ENCODE measurements around the gene FNDC11. TPM values are rescaled to one million over a fixed set of nuclear protein-coding genes. Genes with fewer than 3 reads are reported as not detected.
"Not testable (repeated sequence)": the region's sequence is repeated elsewhere in the genome, so short reads cannot be mapped to it uniquely, and the experiment has no call there.

The FNDC11 gene
- total and polyA plus RNA-seq, 2 donors = 1.1 to 1.2 TPM

- DNase-seq (ENCODE audit: low read depth in 6 of 9, low spot score in 9 of 9); H3K9me3 ChIP-seq (ENCODE audit: control insufficient read depth in 2 of 2, insufficient read depth in 1 of 2, low read length in 1 of 2): not testable (repeated sequence)
- 51% methylated on average over 10 of the region's 10 CpGs for WGBS
Observed at GRCh38 chr20:63514520-63514919, 39.4 kb upstream of the FNDC11 start.

GRCh38 chr20:63517376-63518309 lies 36.3 kb upstream of the FNDC11 start:
- no peak for DNase-seq (ENCODE audit: low read depth in 6 of 9, low spot score in 9 of 9)
- peaks cover 20 to 39% of the 10 kb centered on the region in 2 donors for H3K27me3 ChIP-seq (ENCODE audit: control insufficient read depth in 2 of 2, insufficient read depth in 1 of 2, low read length in 1 of 2)
- H3K4me1 ChIP-seq (ENCODE audit: control insufficient read depth in 2 of 2, insufficient read depth in 2 of 2, low read length in 2 of 2) = peaks cover 14 to 24% of the 10 kb centered on the region in 2 donors
- peaks cover 2 to 8% of the 10 kb centered on the region in 2 donors for H3K36me3 ChIP-seq (ENCODE audit: control insufficient read depth in 2 of 2, insufficient read depth in 2 of 2, low read length in 1 of 2)
- no peak overlapping the region for H3K27ac ChIP-seq (ENCODE audit: low read depth in 1 of 2, low read length in 1 of 2)
- 94% methylated on average over 32 of the region's 32 CpGs for WGBS
- H3K9me3 ChIP-seq (ENCODE audit: control insufficient read depth in 2 of 2, insufficient read depth in 1 of 2, low read length in 1 of 2) = peaks cover 0 to 3% of the 10 kb centered on the region in 2 donors
- no peak overlapping the region for H3K4me3 ChIP-seq (ENCODE audit: low read length in 2 of 2)

More at GRCh38 chr20:63514520-63514919, 39.4 kb upstream of the FNDC11 start:
- peaks cover 14 to 37% of the 10 kb centered on the region in 2 donors for H3K27me3 ChIP-seq (ENCODE audit: control insufficient read depth in 2 of 2, insufficient read depth in 1 of 2, low read length in 1 of 2)
- H3K36me3 ChIP-seq (ENCODE audit: control insufficient read depth in 2 of 2, insufficient read depth in 2 of 2, low read length in 1 of 2); H3K27ac ChIP-seq (ENCODE audit: low read depth in 1 of 2, low read length in 1 of 2); H3K4me1 ChIP-seq (ENCODE audit: control insufficient read depth in 2 of 2, insufficient read depth in 2 of 2, low read length in 2 of 2); H3K4me3 ChIP-seq (ENCODE audit: low read length in 2 of 2): not testable (repeated sequence)

GRCh38 chr20:63518351-63518861 lies 35.6 kb upstream of the FNDC11 start:
- Histone ChIP-seq H3K4me3 (ENCODE audit: low read length in 2 of 2) (no peak overlapping the region), H3K4me1 (ENCODE audit: control insufficient read depth in 2 of 2, insufficient read depth in 2 of 2, low read length in 2 of 2) (peaks cover 14 to 24% of the 10 kb centered on the region in 2 donors), H3K27ac (ENCODE audit: low read depth in 1 of 2, low read length in 1 of 2) (no peak overlapping the region), H3K36me3 (ENCODE audit: control insufficient read depth in 2 of 2, insufficient read depth in 2 of 2, low read length in 1 of 2) (peaks cover 3 to 14% of the 10 kb centered on the region in 2 donors), H3K9me3 (ENCODE audit: control insufficient read depth in 2 of 2, insufficient read depth in 1 of 2, low read length in 1 of 2) (peaks cover 2 to 10% of the 10 kb centered on the region in 2 donors), H3K27me3 (ENCODE audit: control insufficient read depth in 2 of 2, insufficient read depth in 1 of 2, low read length in 1 of 2) (peaks cover 20 to 38% of the 10 kb centered on the region in 2 donors)
- 87% methylated on average over 20 of the region's 20 CpGs for WGBS
- DNase-seq (ENCODE audit: low read depth in 6 of 9, low spot score in 9 of 9) = no peak

DNA sequence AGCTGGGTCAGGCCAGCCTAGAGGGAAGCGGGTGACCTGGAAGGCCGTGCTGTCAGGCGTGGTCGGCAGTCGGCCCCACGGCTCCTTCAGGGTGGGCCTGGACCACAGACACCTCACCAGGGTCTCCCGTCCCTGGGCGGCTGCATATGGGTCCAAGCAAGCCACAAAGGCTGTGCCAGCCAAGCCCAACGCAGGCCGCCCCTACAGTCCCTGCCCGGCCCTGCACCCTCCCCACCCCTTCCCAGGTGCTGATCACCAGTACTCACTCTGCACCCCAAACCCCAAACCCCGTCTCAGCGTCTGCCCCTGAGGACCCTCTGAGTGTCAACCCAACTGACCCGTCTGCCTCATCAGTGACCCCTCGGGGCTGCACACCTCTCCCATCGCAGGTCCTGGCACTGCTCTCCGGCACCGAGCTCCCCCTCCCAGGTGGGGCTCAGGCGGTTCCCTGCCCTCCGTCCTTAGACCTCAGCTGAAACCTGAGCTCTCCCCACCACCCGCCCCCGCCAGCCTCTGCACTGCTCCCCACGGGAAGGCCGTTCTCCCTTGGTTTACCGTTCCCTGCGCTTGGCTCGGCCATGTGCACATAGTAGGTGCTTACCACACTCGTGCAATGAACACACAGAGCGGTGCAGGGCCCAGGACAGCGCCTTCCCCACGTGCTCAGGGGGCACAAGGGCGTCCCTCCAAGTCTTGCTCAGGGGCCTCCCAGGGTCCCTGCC lies 34.9 kb upstream of the FNDC11 start:
- Histone ChIP-seq H3K9me3 (ENCODE audit: control insufficient read depth in 2 of 2, insufficient read depth in 1 of 2, low read length in 1 of 2) (peaks cover 2 to 17% of the 10 kb centered on the region in 2 donors), H3K36me3 (ENCODE audit: control insufficient read depth in 2 of 2, insufficient read depth in 2 of 2, low read length in 1 of 2) (peaks cover 3 to 14% of the 10 kb centered on the region in 2 donors), H3K27ac (ENCODE audit: low read depth in 1 of 2, low read length in 1 of 2) (no peak overlapping the region), H3K4me1 (ENCODE audit: control insufficient read depth in 2 of 2, insufficient read depth in 2 of 2, low read length in 2 of 2) (peaks cover 14 to 24% of the 10 kb centered on the region in 2 donors), H3K4me3 (ENCODE audit: low read length in 2 of 2) (peak overlapping the region; percentile 52 to 95), H3K27me3 (ENCODE audit: control insufficient read depth in 2 of 2, insufficient read depth in 1 of 2, low read length in 1 of 2) (peaks cover 20 to 38% of the 10 kb centered on the region in 2 donors)
- DNase-seq (ENCODE audit: low read depth in 6 of 9, low spot score in 9 of 9) = no peak
- WGBS = 81% methylated on average over 32 of the region's 32 CpGs

DNA sequence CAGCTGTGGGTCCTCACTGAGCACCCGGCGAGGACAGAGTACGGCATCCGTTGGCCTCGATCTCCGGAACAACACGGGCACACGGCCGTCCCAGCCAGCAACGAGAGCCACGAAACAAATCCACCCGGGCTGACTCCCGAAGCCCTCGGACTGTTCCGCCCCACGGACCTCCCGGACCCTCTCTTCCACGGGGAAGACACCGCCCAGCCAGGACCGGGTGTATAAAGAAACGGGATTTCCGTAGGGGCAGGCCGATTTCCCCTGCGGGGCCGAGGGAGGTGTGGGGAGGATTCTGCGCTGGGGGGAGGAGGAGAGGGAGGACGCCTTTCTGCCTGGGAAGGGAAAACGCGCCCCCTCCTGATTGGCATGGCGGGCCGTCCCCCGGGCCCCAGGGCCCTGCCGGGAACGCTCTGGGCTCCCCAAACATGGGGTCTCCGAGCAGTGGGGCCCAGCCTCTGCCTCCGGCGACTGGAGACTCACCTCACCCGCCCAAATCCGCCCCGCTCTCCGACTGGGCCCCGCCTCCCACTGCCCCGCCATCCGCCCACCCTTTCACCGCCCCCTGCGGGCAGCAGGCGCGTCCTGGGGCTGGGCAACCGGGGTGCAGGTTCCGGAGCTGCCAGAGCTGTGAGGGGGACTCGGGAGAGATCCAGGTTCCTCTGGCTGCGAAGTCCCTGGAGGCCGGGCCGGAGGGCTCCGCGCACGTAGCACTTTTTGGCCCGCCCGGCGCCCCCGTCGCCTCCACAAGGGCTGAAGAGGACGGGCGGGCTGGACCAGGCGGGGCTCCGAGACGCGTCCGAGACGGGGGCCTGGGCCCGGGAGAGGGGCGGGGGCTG lies 34.1 kb upstream of the FNDC11 start:
- peak in 2 of 9 donors; percentile 13 to 32 for DNase-seq (ENCODE audit: low read depth in 6 of 9, low spot score in 9 of 9)
- Histone ChIP-seq H3K27me3 (ENCODE audit: control insufficient read depth in 2 of 2, insufficient read depth in 1 of 2, low read length in 1 of 2) (peaks cover 20 to 38% of the 10 kb centered on the region in 2 donors), H3K36me3 (ENCODE audit: control insufficient read depth in 2 of 2, insufficient read depth in 2 of 2, low read length in 1 of 2) (peaks cover 3 to 14% of the 10 kb centered on the region in 2 donors), H3K4me3 (ENCODE audit: low read length in 2 of 2) (peak overlapping the region; percentile 52 to 95), H3K4me1 (ENCODE audit: control insufficient read depth in 2 of 2, insufficient read depth in 2 of 2, low read length in 2 of 2) (peaks cover 14 to 24% of the 10 kb centered on the region in 2 donors), H3K9me3 (ENCODE audit: control insufficient read depth in 2 of 2, insufficient read depth in 1 of 2, low read length in 1 of 2) (peaks cover 2 to 17% of the 10 kb centered on the region in 2 donors), H3K27ac (ENCODE audit: low read depth in 1 of 2, low read length in 1 of 2) (peak overlapping the region in 1 of 2 donors; percentile 74)
- 1% methylated on average over 72 of the region's 72 CpGs for WGBS

- Histone ChIP-seq H3K4me1 (ENCODE audit: control insufficient read depth in 2 of 2, insufficient read depth in 2 of 2, low read length in 2 of 2) (peaks cover 14 to 24% of the 10 kb centered on the region in 2 donors), H3K36me3 (ENCODE audit: control insufficient read depth in 2 of 2, insufficient read depth in 2 of 2, low read length in 1 of 2) (peaks cover 3 to 14% of the 10 kb centered on the region in 2 donors)
- under 1% methylated on average over 64 of the region's 64 CpGs for WGBS
Observed at GRCh38 chr20:63520504-63520933, 33.4 kb upstream of the FNDC11 start, which contains the start of gene PPDPF. Gene PPDPF, plus strand, starts transcription at chr20:63520765. Its CDS starts 544 bp downstream, at chr20:63521309.

DNA sequence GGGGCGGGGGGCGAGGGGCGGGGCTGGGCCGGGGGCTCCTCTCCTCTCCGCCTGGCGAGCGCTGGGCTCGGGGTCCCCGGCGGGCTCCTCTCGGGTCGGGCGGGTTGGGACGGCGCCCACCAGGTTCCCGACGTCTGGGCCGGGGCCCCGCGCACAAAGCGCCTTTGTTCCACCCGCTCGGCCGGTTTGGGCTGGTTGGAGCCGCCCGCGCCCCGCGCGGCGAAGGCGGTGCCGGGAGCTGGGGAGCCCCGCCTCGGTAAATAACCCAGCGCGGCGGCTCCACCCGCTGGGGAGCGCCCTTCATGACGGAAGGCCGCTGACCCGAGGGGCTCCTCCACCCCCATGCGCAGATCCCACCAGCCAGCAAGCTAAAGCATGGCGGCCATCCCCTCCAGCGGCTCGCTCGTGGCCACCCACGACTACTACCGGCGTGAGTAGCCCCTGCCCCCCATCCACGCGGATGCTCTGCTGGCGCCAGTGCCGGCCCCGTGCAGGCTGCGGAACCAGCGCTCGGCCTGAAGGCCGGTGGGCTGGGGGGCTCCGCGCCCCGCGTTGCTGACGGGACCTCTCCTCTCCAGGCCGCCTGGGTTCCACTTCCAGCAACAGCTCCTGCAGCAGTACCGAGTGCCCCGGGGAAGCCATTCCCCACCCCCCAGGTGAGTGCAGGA lies 32.9 kb upstream of the FNDC11 start:
- H3K36me3 ChIP-seq (ENCODE audit: control insufficient read depth in 2 of 2, insufficient read depth in 2 of 2, low read length in 1 of 2) = peaks cover 3 to 14% of the 10 kb centered on the region in 2 donors
- WGBS = 3% methylated on average over 68 of the region's 68 CpGs
- peaks cover 14 to 24% of the 10 kb centered on the region in 2 donors for H3K4me1 ChIP-seq (ENCODE audit: control insufficient read depth in 2 of 2, insufficient read depth in 2 of 2, low read length in 2 of 2)
- H3K27me3 ChIP-seq (ENCODE audit: control insufficient read depth in 2 of 2, insufficient read depth in 1 of 2, low read length in 1 of 2) = peaks cover 20 to 35% of the 10 kb centered on the region in 2 donors
- peak overlapping the region; percentile 70 to 95 for H3K4me3 ChIP-seq (ENCODE audit: low read length in 2 of 2)
- peak overlapping the region; percentile 17 to 86 for H3K27ac ChIP-seq (ENCODE audit: low read depth in 1 of 2, low read length in 1 of 2)
- peaks cover 2 to 17% of the 10 kb centered on the region in 2 donors for H3K9me3 ChIP-seq (ENCODE audit: control insufficient read depth in 2 of 2, insufficient read depth in 1 of 2, low read length in 1 of 2)
- DNase-seq (ENCODE audit: low read depth in 6 of 9, low spot score in 9 of 9) = peak in 8 of 9 donors; percentile 49 to 83 (median 62)

More at GRCh38 chr20:63520504-63520933, 33.4 kb upstream of the FNDC11 start, which contains the start of gene PPDPF:
- DNase-seq (ENCODE audit: low read depth in 6 of 9, low spot score in 9 of 9) = peak in 8 of 9 donors; percentile 59 to 91 (median 79)
- peaks cover 20 to 35% of the 10 kb centered on the region in 2 donors for H3K27me3 ChIP-seq (ENCODE audit: control insufficient read depth in 2 of 2, insufficient read depth in 1 of 2, low read length in 1 of 2)
- H3K4me3 ChIP-seq (ENCODE audit: low read length in 2 of 2) = peak within 1 kb of the TSS; percentile 70 to 95
- peak within 1 kb of the TSS; percentile 17 to 86 for H3K27ac ChIP-seq (ENCODE audit: low read depth in 1 of 2, low read length in 1 of 2)
- H3K9me3 ChIP-seq (ENCODE audit: control insufficient read depth in 2 of 2, insufficient read depth in 1 of 2, low read length in 1 of 2) = peaks cover 2 to 17% of the 10 kb centered on the region in 2 donors
